ENCODE data around the gene STX8. TPM values are rescaled to one million over a fixed set of nuclear protein-coding genes. Genes with fewer than 3 reads are reported as not detected.

The STX8 gene
- total RNA-seq, 1 donor from 2014 or later: 61.0 TPM

DNA sequence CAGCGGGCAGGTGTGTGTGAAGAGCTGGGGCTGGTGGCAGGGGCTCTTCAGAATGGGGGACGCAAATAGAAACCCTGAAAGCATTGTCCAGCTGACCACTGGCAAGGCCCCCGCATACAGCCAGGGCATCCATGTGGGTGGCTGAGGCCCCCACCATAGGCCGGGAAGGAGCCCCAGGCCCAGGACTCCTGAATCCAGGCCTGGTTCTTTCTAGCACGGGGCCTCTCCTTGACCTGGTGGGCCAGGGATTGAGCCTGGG lies 353.8 kb downstream of the STX8 start:
- Mint-ChIP-seq H3K4me3 (ENCODE audit: unreplicated experiment) (no peak overlapping the region), H3K4me1 (ENCODE audit: low read depth, unreplicated experiment) (no peaks in the 10 kb centered on the region), H3K9me3 (ENCODE audit: unreplicated experiment) (peaks cover 2% of the 10 kb centered on the region), H3K27ac (ENCODE audit: unreplicated experiment) (no peak overlapping the region), H3K27me3 (ENCODE audit: unreplicated experiment) (peaks cover 1% of the 10 kb centered on the region), H3K36me3 (ENCODE audit: unreplicated experiment) (peaks cover 4% of the 10 kb centered on the region)
- TF ChIP-seq, protein P1, sequence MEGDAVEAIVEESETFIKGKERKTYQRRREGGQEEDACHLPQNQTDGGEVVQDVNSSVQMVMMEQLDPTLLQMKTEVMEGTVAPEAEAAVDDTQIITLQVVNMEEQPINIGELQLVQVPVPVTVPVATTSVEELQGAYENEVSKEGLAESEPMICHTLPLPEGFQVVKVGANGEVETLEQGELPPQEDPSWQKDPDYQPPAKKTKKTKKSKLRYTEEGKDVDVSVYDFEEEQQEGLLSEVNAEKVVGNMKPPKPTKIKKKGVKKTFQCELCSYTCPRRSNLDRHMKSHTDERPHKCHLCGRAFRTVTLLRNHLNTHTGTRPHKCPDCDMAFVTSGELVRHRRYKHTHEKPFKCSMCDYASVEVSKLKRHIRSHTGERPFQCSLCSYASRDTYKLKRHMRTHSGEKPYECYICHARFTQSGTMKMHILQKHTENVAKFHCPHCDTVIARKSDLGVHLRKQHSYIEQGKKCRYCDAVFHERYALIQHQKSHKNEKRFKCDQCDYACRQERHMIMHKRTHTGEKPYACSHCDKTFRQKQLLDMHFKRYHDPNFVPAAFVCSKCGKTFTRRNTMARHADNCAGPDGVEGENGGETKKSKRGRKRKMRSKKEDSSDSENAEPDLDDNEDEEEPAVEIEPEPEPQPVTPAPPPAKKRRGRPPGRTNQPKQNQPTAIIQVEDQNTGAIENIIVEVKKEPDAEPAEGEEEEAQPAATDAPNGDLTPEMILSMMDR (IDR thresholded peaks at IDR 0.05; ENCODE audit: partially characterized antibody, unreplicated experiment): no peak
- DNase-seq: no peak

DNA sequence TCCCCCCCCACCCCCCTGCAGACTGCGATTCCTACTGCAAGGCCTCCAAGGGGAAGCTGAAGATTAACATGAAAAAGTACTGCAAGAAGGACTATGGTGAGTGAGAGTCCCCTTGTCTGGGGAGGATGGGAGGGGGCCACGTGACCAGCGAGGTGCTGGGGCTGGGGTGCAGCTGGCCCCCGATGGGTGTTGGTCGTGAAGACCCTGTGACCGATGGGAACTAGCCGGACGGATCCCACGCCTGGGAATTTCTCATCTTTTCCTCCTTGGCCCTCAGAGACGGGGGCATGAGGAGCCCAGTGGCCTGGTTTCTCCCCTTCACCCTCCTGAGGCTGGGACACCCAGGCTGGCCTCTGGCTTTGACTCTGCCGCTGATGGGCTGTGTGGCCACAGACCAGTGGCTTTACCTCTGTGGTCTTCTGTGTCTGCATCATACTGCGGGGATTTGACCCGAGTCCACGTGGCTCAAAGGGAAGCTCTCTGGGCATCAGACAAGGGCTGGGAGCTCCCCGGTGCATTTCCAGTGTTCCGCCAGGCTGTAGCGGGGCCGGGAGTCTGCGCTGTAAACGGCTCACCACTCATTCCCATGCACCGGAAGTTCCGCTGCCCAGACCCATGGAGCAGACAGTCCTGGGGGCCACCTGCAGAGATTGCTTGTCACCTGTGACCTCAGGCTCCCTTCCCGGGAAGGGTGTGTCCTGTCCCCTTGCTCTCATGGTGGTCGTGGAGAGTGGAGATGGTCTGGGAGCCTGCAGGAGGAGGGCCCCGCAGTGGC lies 354.3 kb downstream of the STX8 start:
- peaks cover 2% of the 10 kb centered on the region for H3K9me3 Mint-ChIP-seq (ENCODE audit: unreplicated experiment)
- H3K4me1 Mint-ChIP-seq (ENCODE audit: low read depth, unreplicated experiment): no peaks in the 10 kb centered on the region
- H3K27ac Mint-ChIP-seq (ENCODE audit: unreplicated experiment): no peak overlapping the region
- TF ChIP-seq, protein P1 (IDR thresholded peaks at IDR 0.05; ENCODE audit: partially characterized antibody, unreplicated experiment): no peak
- peaks cover 1% of the 10 kb centered on the region for H3K27me3 Mint-ChIP-seq (ENCODE audit: unreplicated experiment)
- H3K36me3 Mint-ChIP-seq (ENCODE audit: unreplicated experiment): peaks cover 5% of the 10 kb centered on the region
- no peak for DNase-seq
- H3K4me3 Mint-ChIP-seq (ENCODE audit: unreplicated experiment): no peak overlapping the region

DNA sequence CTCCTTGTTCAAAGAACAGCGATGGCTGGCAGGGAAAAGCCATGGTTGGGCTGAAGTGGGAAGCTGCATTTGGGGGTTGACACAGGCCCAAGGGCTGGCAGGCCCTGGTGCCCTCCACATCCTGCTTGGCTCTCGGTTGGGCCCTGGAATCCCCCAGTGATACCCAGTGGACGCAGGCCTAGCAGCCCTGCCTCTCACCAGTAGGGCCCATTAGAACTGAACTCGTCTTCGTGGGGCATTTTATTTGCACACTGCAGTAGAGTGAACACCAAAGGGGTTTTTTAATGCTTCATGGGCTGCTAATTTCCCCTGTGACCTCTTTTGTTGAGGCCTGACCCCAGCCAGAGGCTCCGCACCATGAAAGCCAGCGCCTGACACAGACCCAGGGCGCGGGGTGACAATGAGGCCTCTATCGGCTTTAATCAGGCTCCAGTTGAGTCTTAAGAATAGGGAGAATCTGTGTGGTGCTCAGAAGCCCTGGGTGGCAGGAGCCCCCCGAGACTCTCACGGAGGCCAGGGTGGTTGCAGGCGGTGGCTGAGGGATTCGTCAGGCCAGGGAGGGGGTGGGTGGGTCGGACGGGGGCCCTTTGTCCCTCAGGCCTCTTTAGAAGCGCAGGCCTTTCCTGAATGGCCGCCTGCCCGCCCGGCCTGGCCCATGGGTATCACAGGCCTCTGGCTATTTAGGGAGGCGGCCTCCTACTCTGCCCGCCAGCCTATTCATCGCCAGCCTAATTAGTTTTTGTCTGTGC lies 355.0 kb downstream of the STX8 start:
- H3K27me3 Mint-ChIP-seq (ENCODE audit: unreplicated experiment): peaks cover 1% of the 10 kb centered on the region
- no peak for DNase-seq
- H3K27ac Mint-ChIP-seq (ENCODE audit: unreplicated experiment): no peak overlapping the region
- no peak overlapping the region for H3K4me3 Mint-ChIP-seq (ENCODE audit: unreplicated experiment)
- H3K4me1 Mint-ChIP-seq (ENCODE audit: low read depth, unreplicated experiment): no peaks in the 10 kb centered on the region
- H3K9me3 Mint-ChIP-seq (ENCODE audit: unreplicated experiment): peaks cover 6% of the 10 kb centered on the region
- peaks cover 13% of the 10 kb centered on the region for H3K36me3 Mint-ChIP-seq (ENCODE audit: unreplicated experiment)
- TF ChIP-seq, protein P1 (IDR thresholded peaks at IDR 0.05; ENCODE audit: partially characterized antibody, unreplicated experiment): no peak

DNA sequence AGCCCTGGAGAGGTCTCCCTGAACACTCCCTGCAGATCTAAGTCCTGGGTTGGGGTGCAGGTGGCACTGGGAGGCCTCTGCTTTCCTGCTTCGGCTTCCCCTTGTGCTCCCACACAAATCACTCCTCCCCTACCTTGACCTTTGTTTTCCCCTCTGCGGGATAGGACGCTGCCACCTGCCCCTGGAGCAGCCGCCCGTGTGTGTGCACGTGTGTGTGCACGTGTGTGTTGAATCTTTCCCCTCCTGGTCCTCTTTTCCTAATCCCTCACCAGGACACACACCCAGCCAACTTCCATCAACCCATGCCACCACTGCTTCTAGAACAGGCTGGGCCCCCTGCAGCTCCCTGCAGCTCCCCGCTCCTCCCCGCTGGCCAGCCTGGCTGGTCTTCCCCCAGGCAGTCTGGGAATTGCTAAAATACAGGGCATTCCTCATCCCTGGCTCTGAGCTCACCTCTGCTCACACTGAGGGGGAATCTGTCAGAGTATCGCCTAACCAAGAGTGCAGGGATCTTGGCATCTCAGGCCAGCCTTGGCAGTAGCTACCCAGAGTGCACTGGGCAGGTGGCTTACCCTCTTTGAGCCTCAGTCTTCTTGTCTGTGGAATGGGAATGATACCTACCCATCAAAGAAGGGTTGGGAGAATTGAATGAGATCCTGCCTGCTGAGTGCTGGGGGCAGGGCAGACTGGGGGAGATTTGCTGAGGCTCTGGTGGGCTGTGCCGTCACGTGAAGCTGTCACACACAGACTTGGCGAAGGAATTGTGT lies 355.8 kb downstream of the STX8 start:
- H3K27me3 Mint-ChIP-seq (ENCODE audit: unreplicated experiment): peaks cover under 1% of the 10 kb centered on the region
- H3K9me3 Mint-ChIP-seq (ENCODE audit: unreplicated experiment): peaks cover 6% of the 10 kb centered on the region
- H3K4me1 Mint-ChIP-seq (ENCODE audit: low read depth, unreplicated experiment): no peaks in the 10 kb centered on the region
- TF ChIP-seq, protein P1 (IDR thresholded peaks at IDR 0.05; ENCODE audit: partially characterized antibody, unreplicated experiment): no peak
- no peak for DNase-seq
- H3K27ac Mint-ChIP-seq (ENCODE audit: unreplicated experiment): no peak overlapping the region
- H3K36me3 Mint-ChIP-seq (ENCODE audit: unreplicated experiment): peaks cover 20% of the 10 kb centered on the region
- H3K4me3 Mint-ChIP-seq (ENCODE audit: unreplicated experiment): no peak overlapping the region
